MM.1S (cell line): ENCODE measurements around the gene GPC5.

Experiments used
- DNase-seq: peaks from one replicate; pipeline ENCODE4 v3.0.0-alpha.2; 2015
- H2AFZ ChIP-seq: fragments of 300-600 bp; sonication (generic); 2 replicates; pipeline ENCODE4 v1.6.0; 2016; ENCODE audit warnings: antibody characterized with exemption, low read length
- H3F3A ChIP-seq: fragments of 300-600 bp; sonication (generic); 2 replicates; pipeline ENCODE4 v1.6.1; 2016; ENCODE audit warnings: mild to moderate bottlenecking, antibody characterized with exemption, low read length, moderate library complexity, mixed read lengths; ENCODE audit not compliant: insufficient read depth
- H3K27ac ChIP-seq: fragments of 300-600 bp; sonication (generic); 2 replicates; pipeline ENCODE4 v1.5.1; 2016; ENCODE audit warnings: mild to moderate bottlenecking, low read length
- H3K27me3 ChIP-seq: fragments of 300-600 bp; sonication (generic); replicated peaks from 2 replicates; pipeline ENCODE4 v1.6.0; 2016; ENCODE audit warnings: low read length; ENCODE audit not compliant: insufficient read depth
- H3K36me3 ChIP-seq: fragments of 300-600 bp; sonication (generic); replicated peaks from 2 replicates; pipeline ENCODE4 v1.6.1; 2016; ENCODE audit warnings: mild to moderate bottlenecking, low read length, mixed read lengths; ENCODE audit not compliant: insufficient read depth
- H3K4me1 ChIP-seq: fragments of 300-600 bp; sonication (generic); 2 replicates; pipeline ENCODE4 v1.6.1; 2016; ENCODE audit warnings: low read length, mixed read lengths
- H3K4me2 ChIP-seq: fragments of 300-600 bp; sonication (generic); 2 replicates; pipeline ENCODE4 v1.6.0; 2016; ENCODE audit warnings: low read depth, low read length
- H3K4me3 ChIP-seq: fragments of 300-600 bp; sonication (generic); 2 replicates; pipeline ENCODE4 v1.5.1; 2016; ENCODE audit warnings: low read length, mixed read lengths
- H3K79me2 ChIP-seq: fragments of 300-600 bp; sonication (generic); 2 replicates; pipeline ENCODE4 v1.6.1; 2016; ENCODE audit warnings: mixed run types, low read length, mixed read lengths
- H3K9ac ChIP-seq: fragments of 300-600 bp; sonication (generic); 2 replicates; pipeline ENCODE4 v1.6.1; 2016; ENCODE audit warnings: low read length, mixed read lengths
- H3K9me2 ChIP-seq: fragments of 300-600 bp; sonication (generic); replicated peaks from 2 replicates; pipeline ENCODE4 v1.6.1; 2016; ENCODE audit warnings: mild to moderate bottlenecking, low read length, mixed read lengths; ENCODE audit not compliant: insufficient read depth
- H3K9me3 ChIP-seq: fragments of 300-600 bp; sonication (generic); replicated peaks from 2 replicates; pipeline ENCODE4 v1.6.1; 2016; ENCODE audit warnings: mild to moderate bottlenecking, low read length, mixed read lengths; ENCODE audit not compliant: insufficient read depth
- H4K20me1 ChIP-seq: fragments of 300-600 bp; sonication (generic); 2 replicates; pipeline ENCODE4 v1.6.1; 2016; ENCODE audit warnings: mild to moderate bottlenecking, low read length, moderate library complexity, mixed read lengths; ENCODE audit not compliant: insufficient read depth
- EZH2 ChIP-seq: fragments of 300-600 bp; sonication (generic); optimal IDR thresholded peaks from 2 replicates; pipeline ENCODE3; 2017; ENCODE audit warnings: low read depth, mild to moderate bottlenecking, antibody characterized with exemption, low read length, mixed read lengths
- EZH2phosphoT487 ChIP-seq: fragments of 300-600 bp; sonication (generic); IDR thresholded peaks from 2 replicates; pipeline ENCODE4 v1.6.1; 2018; ENCODE audit warnings: antibody characterized with exemption, low read length
- TF ChIP-seq, protein P1 (sequence below): fragments of 300-600 bp; sonication (generic); IDR thresholded peaks from 2 replicates; pipeline ENCODE4 v1.5.1; 2016; ENCODE audit warnings: antibody characterized with exemption, low read length, mixed read lengths

GPC5 gene

GRCh38 chr13:91701975-91702374 lies 303.6 kb downstream of the GPC5 start:
- no peak overlapping the region for H3K27ac ChIP-seq
- H3K27me3 ChIP-seq = no peaks in the 10 kb centered on the region
- TF ChIP-seq, protein P1, sequence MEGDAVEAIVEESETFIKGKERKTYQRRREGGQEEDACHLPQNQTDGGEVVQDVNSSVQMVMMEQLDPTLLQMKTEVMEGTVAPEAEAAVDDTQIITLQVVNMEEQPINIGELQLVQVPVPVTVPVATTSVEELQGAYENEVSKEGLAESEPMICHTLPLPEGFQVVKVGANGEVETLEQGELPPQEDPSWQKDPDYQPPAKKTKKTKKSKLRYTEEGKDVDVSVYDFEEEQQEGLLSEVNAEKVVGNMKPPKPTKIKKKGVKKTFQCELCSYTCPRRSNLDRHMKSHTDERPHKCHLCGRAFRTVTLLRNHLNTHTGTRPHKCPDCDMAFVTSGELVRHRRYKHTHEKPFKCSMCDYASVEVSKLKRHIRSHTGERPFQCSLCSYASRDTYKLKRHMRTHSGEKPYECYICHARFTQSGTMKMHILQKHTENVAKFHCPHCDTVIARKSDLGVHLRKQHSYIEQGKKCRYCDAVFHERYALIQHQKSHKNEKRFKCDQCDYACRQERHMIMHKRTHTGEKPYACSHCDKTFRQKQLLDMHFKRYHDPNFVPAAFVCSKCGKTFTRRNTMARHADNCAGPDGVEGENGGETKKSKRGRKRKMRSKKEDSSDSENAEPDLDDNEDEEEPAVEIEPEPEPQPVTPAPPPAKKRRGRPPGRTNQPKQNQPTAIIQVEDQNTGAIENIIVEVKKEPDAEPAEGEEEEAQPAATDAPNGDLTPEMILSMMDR = no peak
- no peak for TF ChIP-seq EZH2
- no peak for TF ChIP-seq EZH2phosphoT487
- no peaks in the 10 kb centered on the region for H3F3A ChIP-seq
- no peak for DNase-seq
- H4K20me1 ChIP-seq = no peaks in the 10 kb centered on the region
- no peaks in the 10 kb centered on the region for H3K79me2 ChIP-seq
- no peaks in the 10 kb centered on the region for H3K4me1 ChIP-seq
- H2AFZ ChIP-seq = no peak overlapping the region
- H3K9ac ChIP-seq = no peak overlapping the region
- no peak overlapping the region for H3K4me3 ChIP-seq
- H3K9me2 ChIP-seq = no peaks in the 10 kb centered on the region
- H3K36me3 ChIP-seq = no peaks in the 10 kb centered on the region
- no peaks in the 10 kb centered on the region for H3K9me3 ChIP-seq
- no peak overlapping the region for H3K4me2 ChIP-seq

DNA sequence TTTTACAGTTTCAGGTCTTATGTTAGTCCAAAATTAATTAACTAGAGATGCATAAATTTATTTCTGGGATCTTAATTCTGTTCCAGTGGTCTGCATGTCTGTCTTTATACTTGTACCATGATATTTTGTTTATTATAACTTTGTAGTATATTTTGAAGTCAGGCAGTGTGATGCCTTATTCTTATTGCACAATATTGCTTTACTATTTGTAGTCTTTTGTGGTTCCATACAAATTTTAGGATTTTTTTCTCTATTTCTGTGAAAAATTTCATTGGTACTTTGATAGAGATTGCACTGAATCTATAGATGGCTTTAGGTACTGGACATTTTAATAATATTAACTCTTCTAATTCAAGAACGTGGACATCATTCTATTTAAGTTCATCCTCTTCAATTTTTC lies 304.0 kb downstream of the GPC5 start:
- TF ChIP-seq, protein P1 = no peak
- TF ChIP-seq EZH2phosphoT487 (no peak), EZH2 (no peak)
- DNase-seq = no peak
- no peaks in the 10 kb centered on the region for H3K9me2 ChIP-seq
- no peaks in the 10 kb centered on the region for H3F3A ChIP-seq
- H2AFZ ChIP-seq = no peak overlapping the region
- H3K27ac ChIP-seq = no peak overlapping the region
- no peaks in the 10 kb centered on the region for H3K9me3 ChIP-seq
- no peaks in the 10 kb centered on the region for H4K20me1 ChIP-seq
- H3K27me3 ChIP-seq = no peaks in the 10 kb centered on the region
- H3K4me2 ChIP-seq = no peak overlapping the region
- no peaks in the 10 kb centered on the region for H3K79me2 ChIP-seq
- no peaks in the 10 kb centered on the region for H3K36me3 ChIP-seq
- no peak overlapping the region for H3K9ac ChIP-seq
- no peak overlapping the region for H3K4me3 ChIP-seq
- no peaks in the 10 kb centered on the region for H3K4me1 ChIP-seq

DNA sequence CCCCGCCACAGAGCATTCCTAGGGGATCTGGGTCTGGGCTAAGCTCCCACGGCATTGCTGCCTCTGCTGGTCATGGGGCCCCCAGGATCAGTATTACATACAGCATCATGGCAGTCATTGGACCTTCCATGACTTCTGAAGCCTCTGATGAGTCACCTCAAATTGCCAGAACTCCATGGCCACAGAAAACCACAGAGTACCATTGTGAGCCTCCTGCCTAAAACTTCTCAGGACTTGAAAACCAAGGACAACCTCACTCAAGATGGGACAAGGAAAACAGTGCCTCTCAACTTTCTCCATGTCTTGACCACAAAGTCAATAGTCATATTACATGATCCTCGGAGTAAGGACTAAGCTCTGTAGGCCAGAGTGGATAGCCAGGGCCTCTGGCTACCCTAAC lies 306.0 kb downstream of the GPC5 start:
- DNase-seq = no peak
- H3F3A ChIP-seq = no peaks in the 10 kb centered on the region
- H2AFZ ChIP-seq = no peak overlapping the region
- no peaks in the 10 kb centered on the region for H3K79me2 ChIP-seq
- H4K20me1 ChIP-seq = no peaks in the 10 kb centered on the region
- no peaks in the 10 kb centered on the region for H3K27me3 ChIP-seq
- H3K4me1 ChIP-seq = no peaks in the 10 kb centered on the region
- TF ChIP-seq, protein P1 = no peak
- TF ChIP-seq EZH2phosphoT487 (no peak), EZH2 (no peak)
- no peaks in the 10 kb centered on the region for H3K36me3 ChIP-seq
- no peak overlapping the region for H3K4me3 ChIP-seq
- no peaks in the 10 kb centered on the region for H3K9me3 ChIP-seq
- no peaks in the 10 kb centered on the region for H3K9me2 ChIP-seq
- no peak overlapping the region for H3K9ac ChIP-seq
- H3K27ac ChIP-seq = no peak overlapping the region
- H3K4me2 ChIP-seq = no peak overlapping the region
